Measurements from ENCODE around the gene JAKMIP3. TPM values are rescaled to one million over a fixed set of nuclear protein-coding genes. Genes with fewer than 3 reads are reported as not detected.

Gene JAKMIP3
- total RNA-seq, 2 experiments from 2014 or later, result 0.07 to 0.12 TPM

- Mint-ChIP-seq H3K4me3 (no peak overlapping the region), H3K27me3 (peaks cover 11% of the 10 kb centered on the region), H3K36me3 (ENCODE audit: low read depth) (no peaks in the 10 kb centered on the region), H3K9me3 (peaks cover 6% of the 10 kb centered on the region), H3K4me1 (no peaks in the 10 kb centered on the region), H3K27ac (no peak overlapping the region)
- POLR2A ChIA-PET, result no interaction called here
- DNase-seq, result no peak
- CTCF ChIA-PET, result interaction anchor here (1.1 kb wide), 1 partner anchor 9 kb away, joined by 3 read pairs; no protein-coding TSS in a partner anchor
Observed at GRCh38 chr10:132048294-132048667, 17.5 kb upstream of the JAKMIP3 start.

GRCh38 chr10:132050191-132050590, 15.6 kb upstream of the JAKMIP3 start:
- Mint-ChIP-seq H3K4me3 (no peak overlapping the region), H3K36me3 (ENCODE audit: low read depth) (no peaks in the 10 kb centered on the region), H3K4me1 (no peaks in the 10 kb centered on the region), H3K9me3 (peaks cover 9% of the 10 kb centered on the region), H3K27me3 (peaks cover 4% of the 10 kb centered on the region), H3K27ac (no peak overlapping the region)
- ChIA-PET CTCF (no interaction called here), POLR2A (no interaction called here)
- DNase-seq, result no peak

GRCh38 chr10:132052124-132052523, 13.6 kb upstream of the JAKMIP3 start:
- Mint-ChIP-seq H3K4me3 (no peak overlapping the region), H3K9me3 (peaks cover 9% of the 10 kb centered on the region), H3K27ac (no peak overlapping the region), H3K36me3 (ENCODE audit: low read depth) (no peaks in the 10 kb centered on the region), H3K4me1 (no peaks in the 10 kb centered on the region), H3K27me3 (peaks cover 4% of the 10 kb centered on the region)
- no peak for DNase-seq
- ChIA-PET POLR2A (no interaction called here), CTCF (interaction anchor here (0.9 kb wide), 1 partner anchor 360 kb away, joined by 3 read pairs; no protein-coding TSS in a partner anchor)

DNA sequence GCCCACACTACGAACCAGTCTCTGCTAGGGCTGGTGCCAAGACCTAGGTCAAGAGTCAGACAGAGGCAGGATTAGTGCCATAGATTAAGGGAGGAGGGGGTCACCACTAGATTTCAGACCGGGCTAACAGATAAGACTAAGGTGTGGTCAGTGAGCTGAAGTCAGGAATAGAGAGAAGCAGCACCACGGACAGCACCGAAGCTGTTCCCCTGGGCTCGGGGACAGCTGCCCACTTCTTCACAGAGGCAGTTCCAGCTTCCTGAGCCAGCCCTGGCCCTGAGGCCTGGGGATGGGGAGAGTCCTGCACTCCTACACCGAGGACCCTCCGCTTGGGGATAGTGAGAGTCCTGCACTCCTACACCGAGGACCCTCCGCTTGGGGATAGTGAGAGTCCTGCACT, 11.2 kb upstream of the JAKMIP3 start:
- POLR2A ChIA-PET, result no interaction called here
- DNase-seq, result no peak
- CTCF ChIA-PET, result no interaction called here

GRCh38 chr10:132055616-132056015, 10.1 kb upstream of the JAKMIP3 start:
- CTCF ChIA-PET, result no interaction called here
- POLR2A ChIA-PET, result no interaction called here

More for the DNA sequence above, 11.2 kb upstream of the JAKMIP3 start:
- Mint-ChIP-seq H3K9me3 (peaks cover 9% of the 10 kb centered on the region), H3K4me3 (no peak overlapping the region), H3K4me1 (no peaks in the 10 kb centered on the region), H3K36me3 (ENCODE audit: low read depth) (no peaks in the 10 kb centered on the region), H3K27ac (no peak overlapping the region), H3K27me3 (peaks cover 4% of the 10 kb centered on the region)

DNA sequence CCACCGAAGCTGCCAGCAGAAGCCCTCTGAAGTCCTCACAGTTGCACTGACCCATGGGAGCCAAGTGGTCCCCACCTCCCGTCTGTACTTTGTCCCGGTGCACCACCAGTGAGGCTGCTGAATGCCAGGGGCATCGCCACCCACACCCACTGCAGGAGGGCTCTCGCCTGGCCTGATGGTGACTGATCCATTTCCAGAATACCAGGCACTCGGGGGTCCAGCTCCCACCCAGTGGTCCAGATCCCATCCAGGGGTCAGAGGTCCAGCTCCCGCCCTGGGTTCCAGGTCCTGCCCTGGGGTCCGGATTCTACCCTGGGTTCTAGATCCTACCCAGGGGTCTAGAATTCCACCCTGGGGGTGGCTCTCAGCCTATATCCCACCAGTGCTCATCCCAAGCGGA, 9.1 kb upstream of the JAKMIP3 start:
- ChIA-PET CTCF (no interaction called here), POLR2A (no interaction called here)
- Mint-ChIP-seq H3K4me1 (no peaks in the 10 kb centered on the region), H3K27me3 (no peaks in the 10 kb centered on the region), H3K4me3 (no peak overlapping the region), H3K27ac (no peak overlapping the region), H3K9me3 (peaks cover 9% of the 10 kb centered on the region), H3K36me3 (ENCODE audit: low read depth) (no peaks in the 10 kb centered on the region)
- no peak for DNase-seq

More at GRCh38 chr10:132055616-132056015, 10.1 kb upstream of the JAKMIP3 start:
- no peak for DNase-seq
- Mint-ChIP-seq H3K27me3 (no peaks in the 10 kb centered on the region), H3K36me3 (ENCODE audit: low read depth) (no peaks in the 10 kb centered on the region), H3K4me1 (no peaks in the 10 kb centered on the region), H3K4me3 (no peak overlapping the region), H3K9me3 (peaks cover 9% of the 10 kb centered on the region), H3K27ac (no peak overlapping the region)

- Mint-ChIP-seq H3K27me3 (no peaks in the 10 kb centered on the region), H3K4me3 (no peak overlapping the region), H3K27ac (no peak overlapping the region), H3K9me3 (peaks cover 7% of the 10 kb centered on the region), H3K4me1 (no peaks in the 10 kb centered on the region), H3K36me3 (ENCODE audit: low read depth) (no peaks in the 10 kb centered on the region)
- POLR2A ChIA-PET, result no interaction called here
- CTCF ChIA-PET, result no interaction called here
- DNase-seq, result no peak
Observed at GRCh38 chr10:132057191-132057681, 8.5 kb upstream of the JAKMIP3 start.

GRCh38 chr10:132058111-132058745, 7.5 kb upstream of the JAKMIP3 start:
- DNase-seq, result no peak
- Mint-ChIP-seq H3K27me3 (no peaks in the 10 kb centered on the region), H3K4me1 (no peaks in the 10 kb centered on the region), H3K4me3 (no peak overlapping the region), H3K9me3 (peaks cover 4% of the 10 kb centered on the region), H3K27ac (no peak overlapping the region), H3K36me3 (ENCODE audit: low read depth) (no peaks in the 10 kb centered on the region)
- POLR2A ChIA-PET, result interaction anchor here (0.7 kb wide), 1 partner anchor 60 kb away, joined by 3 read pairs; no protein-coding TSS in a partner anchor
- CTCF ChIA-PET, result no interaction called here

DNA sequence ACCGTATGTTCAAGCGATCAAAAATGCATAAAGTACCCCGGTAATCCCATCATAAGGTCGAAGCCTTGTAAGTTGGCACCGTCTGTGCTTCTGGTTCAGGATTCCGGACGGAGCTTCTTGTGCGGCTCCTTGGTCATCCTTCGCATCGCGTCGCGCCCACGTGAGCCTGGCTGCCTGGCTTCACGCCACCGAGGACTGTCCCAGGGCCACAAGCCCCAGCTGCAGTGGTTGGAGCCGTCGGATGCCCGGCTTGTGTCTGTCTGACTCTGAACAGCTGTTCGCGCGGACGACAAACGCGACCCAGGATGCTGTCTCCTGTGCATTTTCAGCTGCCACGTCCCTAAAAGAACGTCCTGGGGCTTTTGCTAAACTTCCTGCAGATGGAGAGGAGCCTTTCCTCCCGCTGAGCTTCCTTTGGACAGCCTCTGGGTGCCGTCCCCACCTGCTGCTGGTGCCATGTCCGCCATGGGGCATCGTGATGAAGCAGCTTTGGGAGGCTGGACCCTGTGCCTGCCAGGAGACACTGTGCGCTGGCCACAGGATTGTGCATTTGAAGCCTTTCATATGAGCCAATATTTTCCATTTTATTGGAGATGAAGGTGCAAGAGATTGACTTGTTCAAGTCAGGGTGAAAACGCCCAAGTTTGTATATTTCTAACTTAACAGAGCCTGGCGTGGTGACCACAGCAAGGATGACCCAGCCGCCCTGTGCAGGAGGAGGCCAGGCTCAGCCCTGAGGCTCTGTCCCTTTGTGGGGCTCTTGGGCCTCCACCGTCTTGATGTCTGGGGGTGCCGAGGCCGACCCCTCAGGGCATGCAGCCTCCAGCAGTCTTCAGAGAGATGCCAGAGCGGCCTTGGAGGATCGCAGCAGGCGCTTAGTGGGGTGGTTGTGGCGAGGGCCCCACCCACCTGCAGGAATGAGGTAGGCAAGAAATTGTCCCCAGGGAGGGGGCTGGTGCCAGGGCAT, 6.7 kb upstream of the JAKMIP3 start:
- DNase-seq, result no peak
- POLR2A ChIA-PET, result no interaction called here
- no peak overlapping the region for H3K4me3 Mint-ChIP-seq
- CTCF ChIA-PET, result no interaction called here
- H3K27ac Mint-ChIP-seq, result no peak overlapping the region
- H3K4me1 Mint-ChIP-seq, result no peaks in the 10 kb centered on the region
- no peaks in the 10 kb centered on the region for H3K36me3 Mint-ChIP-seq (ENCODE audit: low read depth)
- H3K9me3 Mint-ChIP-seq, result no peaks in the 10 kb centered on the region
- H3K27me3 Mint-ChIP-seq, result no peaks in the 10 kb centered on the region

DNA sequence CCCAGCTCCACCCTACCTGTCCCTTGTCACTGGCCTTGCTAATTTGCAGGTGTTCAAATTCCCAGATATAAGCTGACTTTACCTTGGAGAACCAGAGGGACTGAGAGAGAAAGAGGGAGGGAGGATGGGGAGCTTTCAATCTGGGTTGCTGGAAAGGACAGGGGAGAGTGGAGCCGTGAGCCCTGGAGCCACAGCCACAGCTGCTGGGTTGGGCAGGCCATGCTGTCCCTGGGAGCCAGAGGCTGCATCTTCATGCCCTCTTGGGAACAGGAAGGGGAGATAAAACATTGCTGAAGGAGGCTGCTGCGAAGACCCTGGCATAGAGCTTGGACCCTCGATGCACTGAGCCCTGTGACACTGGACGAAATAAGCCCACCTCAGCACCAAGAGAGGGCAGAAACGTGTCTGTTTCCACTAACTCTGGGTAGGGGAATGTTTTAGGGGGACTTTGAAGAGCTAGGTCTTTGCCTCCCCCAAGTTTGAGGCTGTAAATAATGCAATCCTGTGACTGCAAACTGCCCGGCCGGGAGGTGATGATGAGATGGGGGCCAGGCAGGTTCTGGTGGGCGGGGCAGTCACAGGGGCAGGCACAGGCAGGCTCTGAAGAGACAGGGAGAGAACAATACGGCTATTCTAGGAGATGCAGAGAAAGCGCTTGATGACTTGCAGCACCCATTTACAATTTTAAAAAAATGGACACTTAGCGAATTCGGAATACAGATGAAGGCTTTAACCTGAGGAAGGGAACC, 5.8 kb upstream of the JAKMIP3 start:
- POLR2A ChIA-PET, result no interaction called here
- no peak for DNase-seq
- Mint-ChIP-seq H3K27me3 (peaks cover 2% of the 10 kb centered on the region), H3K4me1 (no peaks in the 10 kb centered on the region), H3K36me3 (ENCODE audit: low read depth) (no peaks in the 10 kb centered on the region), H3K9me3 (no peaks in the 10 kb centered on the region), H3K4me3 (no peak overlapping the region), H3K27ac (no peak overlapping the region)
- CTCF ChIA-PET, result interaction anchor here (0.7 kb wide), 1 partner anchor 22 kb away, joined by 3 read pairs; no protein-coding TSS in a partner anchor

DNA sequence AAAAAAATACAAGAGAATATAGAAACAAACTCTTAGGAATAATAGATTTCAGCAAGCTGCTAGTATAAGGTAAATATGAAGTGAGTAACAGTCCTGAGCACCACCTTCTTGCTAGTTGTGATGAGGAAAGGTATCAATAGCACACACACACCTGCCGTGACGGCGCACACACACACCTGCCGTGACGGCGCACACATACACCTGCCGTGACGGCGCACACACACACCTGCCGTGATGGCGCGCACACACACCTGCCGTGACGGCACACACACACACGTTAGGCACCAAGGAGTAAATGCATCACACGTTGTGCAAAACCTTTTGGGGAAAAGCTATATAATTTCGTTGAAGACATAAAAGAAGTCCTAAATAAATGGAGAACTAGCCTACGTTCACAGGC, 4.7 kb upstream of the JAKMIP3 start:
- CTCF ChIA-PET, result interaction anchor here (0.9 kb wide), 1 partner anchor 359 kb away, joined by 3 read pairs; no protein-coding TSS in a partner anchor
- H3K9me3 Mint-ChIP-seq, result no peaks in the 10 kb centered on the region
- H3K4me1 Mint-ChIP-seq, result peaks cover 5% of the 10 kb centered on the region
- H3K27me3 Mint-ChIP-seq, result peaks cover 5% of the 10 kb centered on the region
- H3K36me3 Mint-ChIP-seq (ENCODE audit: low read depth), result no peaks in the 10 kb centered on the region
- POLR2A ChIA-PET, result no interaction called here
- H3K4me3 Mint-ChIP-seq, result no peak overlapping the region
- H3K27ac Mint-ChIP-seq, result no peak overlapping the region
- DNase-seq, result no peak

- no peaks in the 10 kb centered on the region for H3K9me3 Mint-ChIP-seq
- H3K4me1 Mint-ChIP-seq, result peaks cover 5% of the 10 kb centered on the region
- H3K27ac Mint-ChIP-seq, result no peak overlapping the region
- no peaks in the 10 kb centered on the region for H3K36me3 Mint-ChIP-seq (ENCODE audit: low read depth)
- DNase-seq, result no peak
- ChIA-PET POLR2A (no interaction called here), CTCF (interaction anchor here (0.9 kb wide), 1 partner anchor 358 kb away, joined by 3 read pairs; no protein-coding TSS in a partner anchor)
- H3K27me3 Mint-ChIP-seq, result peaks cover 7% of the 10 kb centered on the region
- no peak overlapping the region for H3K4me3 Mint-ChIP-seq
Observed at GRCh38 chr10:132061465-132061864, 4.3 kb upstream of the JAKMIP3 start.

All from activated CD4-positive, alpha-beta T cell treated with anti-CD3 and anti-CD28 coated beads, Interleukin-2, amount 10 ng/mL, durations not matched to agents 7 days and 5 days (primary cell).